ENCODE results near the gene C19orf33. TPM values are rescaled to one million over a fixed set of nuclear protein-coding genes. Genes with fewer than 3 reads are reported as not detected.
A peak's percentile ranks its signal among the peaks of the same experiment; 100 is the strongest.

Gene C19orf33
- total and polyA plus RNA-seq, 7 donors = 3.4 to 7.1 (median 3.7) TPM; not detected in 2

DNA sequence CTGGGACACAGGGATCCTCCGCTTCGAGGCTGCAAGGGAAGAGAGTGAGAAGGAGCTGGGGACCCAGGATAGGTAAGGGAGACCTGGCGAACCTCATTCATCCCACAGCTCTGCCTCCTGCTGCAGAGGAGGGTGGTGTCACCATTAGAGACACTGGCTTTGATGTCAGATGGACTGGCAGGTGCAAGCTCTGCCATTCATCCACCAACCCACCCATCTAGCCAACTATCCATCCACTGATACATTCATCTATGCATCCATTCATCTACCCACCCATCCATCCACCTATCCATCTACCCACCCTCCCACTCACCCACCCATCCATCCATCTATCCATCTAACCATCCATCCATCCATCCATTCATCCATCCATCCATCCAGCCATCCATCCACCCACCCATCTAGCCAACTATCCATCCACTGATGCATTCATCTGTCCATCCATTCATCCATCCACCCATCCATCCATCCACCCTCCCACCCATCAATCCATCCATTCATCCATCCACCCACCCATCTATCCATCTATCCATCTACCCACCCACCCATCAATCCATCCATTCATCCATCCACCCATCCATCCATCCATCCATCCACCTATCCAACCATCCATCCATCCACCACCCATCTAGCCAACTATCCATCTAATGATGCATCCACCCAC lies 5.7 kb downstream of the C19orf33 start:
- peaks cover 0 to 41% of the 10 kb centered on the region in 2 donors for H3K36me3 ChIP-seq (ENCODE audit: insufficient read depth in 1 of 2, low read depth in 1 of 2)
- intact Hi-C loops (cut with DNase I) = no loop called here
- DNase-seq (no peak), ATAC-seq (no peak)
- no peaks in the 10 kb centered on the region for H3K27me3 ChIP-seq (ENCODE audit: insufficient read depth in 3 of 3, low read length in 2 of 3)
- H3K4me3 ChIP-seq = no peak overlapping the region
- H3K27ac ChIP-seq = no peak overlapping the region
- no peaks in the 10 kb centered on the region for H3K9me3 ChIP-seq
- no peaks in the 10 kb centered on the region for H3K4me1 ChIP-seq
- TF ChIP-seq, protein P1, sequence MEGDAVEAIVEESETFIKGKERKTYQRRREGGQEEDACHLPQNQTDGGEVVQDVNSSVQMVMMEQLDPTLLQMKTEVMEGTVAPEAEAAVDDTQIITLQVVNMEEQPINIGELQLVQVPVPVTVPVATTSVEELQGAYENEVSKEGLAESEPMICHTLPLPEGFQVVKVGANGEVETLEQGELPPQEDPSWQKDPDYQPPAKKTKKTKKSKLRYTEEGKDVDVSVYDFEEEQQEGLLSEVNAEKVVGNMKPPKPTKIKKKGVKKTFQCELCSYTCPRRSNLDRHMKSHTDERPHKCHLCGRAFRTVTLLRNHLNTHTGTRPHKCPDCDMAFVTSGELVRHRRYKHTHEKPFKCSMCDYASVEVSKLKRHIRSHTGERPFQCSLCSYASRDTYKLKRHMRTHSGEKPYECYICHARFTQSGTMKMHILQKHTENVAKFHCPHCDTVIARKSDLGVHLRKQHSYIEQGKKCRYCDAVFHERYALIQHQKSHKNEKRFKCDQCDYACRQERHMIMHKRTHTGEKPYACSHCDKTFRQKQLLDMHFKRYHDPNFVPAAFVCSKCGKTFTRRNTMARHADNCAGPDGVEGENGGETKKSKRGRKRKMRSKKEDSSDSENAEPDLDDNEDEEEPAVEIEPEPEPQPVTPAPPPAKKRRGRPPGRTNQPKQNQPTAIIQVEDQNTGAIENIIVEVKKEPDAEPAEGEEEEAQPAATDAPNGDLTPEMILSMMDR (IDR thresholded peaks at IDR 0.05) = no peak
- WGBS, 3 donors = 93 to 97% (median 97%) methylated on average over 3 of the region's 3 CpGs

DNA sequence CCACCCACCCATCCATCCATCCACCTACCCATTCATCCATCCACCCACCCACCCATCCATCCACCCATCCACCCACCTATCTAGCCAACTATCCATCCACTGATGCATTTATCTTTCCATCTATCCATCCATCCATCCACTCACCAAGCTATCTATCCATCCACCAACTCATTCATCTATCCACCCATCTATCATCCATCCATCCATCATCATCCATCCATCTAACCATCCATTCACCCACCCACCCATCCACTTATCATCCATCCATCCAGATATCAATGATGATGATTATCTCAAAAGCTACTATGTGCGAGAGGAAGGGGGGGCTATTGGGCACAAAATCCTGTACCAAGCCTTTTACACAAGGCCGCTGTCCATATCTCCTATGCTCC lies 6.2 kb downstream of the C19orf33 start:
- no peak overlapping the region for H3K27ac ChIP-seq
- H3K4me3 ChIP-seq = no peak overlapping the region
- H3K27me3 ChIP-seq (ENCODE audit: insufficient read depth in 3 of 3, low read length in 2 of 3) = no peaks in the 10 kb centered on the region
- WGBS, 3 donors = 97 to 98% (median 98%) methylated on average over 2 of the region's 2 CpGs
- H3K9me3 ChIP-seq = no peaks in the 10 kb centered on the region
- ATAC-seq (no peak), DNase-seq (no peak)
- TF ChIP-seq, protein P1 (IDR thresholded peaks at IDR 0.05) = no peak
- no peaks in the 10 kb centered on the region for H3K4me1 ChIP-seq
- H3K36me3 ChIP-seq (ENCODE audit: insufficient read depth in 1 of 2, low read depth in 1 of 2) = peaks cover 0 to 39% of the 10 kb centered on the region in 2 donors
- intact Hi-C loops (cut with DNase I) = no loop called here

DNA sequence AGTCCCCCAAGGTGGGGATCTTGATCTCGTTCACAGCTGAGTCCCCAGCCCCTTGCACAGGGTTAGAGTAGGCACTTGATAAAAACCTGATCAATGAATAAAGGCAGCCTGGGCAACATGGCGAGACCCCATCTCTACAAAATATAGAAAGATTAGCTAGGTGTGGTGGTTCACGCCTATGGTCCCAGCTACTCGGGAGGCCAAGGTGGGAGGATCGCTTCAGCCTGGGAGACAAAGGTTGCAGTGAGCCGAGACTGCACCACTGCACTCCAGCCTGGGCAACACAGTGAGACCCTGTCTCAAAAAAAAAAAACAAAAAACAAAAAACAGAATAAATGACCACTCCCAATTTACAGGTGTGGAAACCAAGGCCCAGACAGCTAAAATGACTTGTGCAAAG lies 6.9 kb downstream of the C19orf33 start:
- ATAC-seq = no peak
- no peak for DNase-seq
- Histone ChIP-seq H3K27ac (no peak overlapping the region), H3K4me1 (no peaks in the 10 kb centered on the region), H3K36me3 (ENCODE audit: insufficient read depth in 1 of 2, low read depth in 1 of 2) (peaks cover 0 to 32% of the 10 kb centered on the region in 2 donors), H3K9me3 (no peaks in the 10 kb centered on the region), H3K27me3 (ENCODE audit: insufficient read depth in 3 of 3, low read length in 2 of 3) (no peaks in the 10 kb centered on the region), H3K4me3 (no peak overlapping the region)
- TF ChIP-seq, protein P1 (IDR thresholded peaks at IDR 0.05) = no peak
- intact Hi-C loops (cut with DNase I) = no loop called here
- WGBS, 3 donors = 91 to 100% (median 96%) methylated on average over 6 of the region's 6 CpGs

DNA sequence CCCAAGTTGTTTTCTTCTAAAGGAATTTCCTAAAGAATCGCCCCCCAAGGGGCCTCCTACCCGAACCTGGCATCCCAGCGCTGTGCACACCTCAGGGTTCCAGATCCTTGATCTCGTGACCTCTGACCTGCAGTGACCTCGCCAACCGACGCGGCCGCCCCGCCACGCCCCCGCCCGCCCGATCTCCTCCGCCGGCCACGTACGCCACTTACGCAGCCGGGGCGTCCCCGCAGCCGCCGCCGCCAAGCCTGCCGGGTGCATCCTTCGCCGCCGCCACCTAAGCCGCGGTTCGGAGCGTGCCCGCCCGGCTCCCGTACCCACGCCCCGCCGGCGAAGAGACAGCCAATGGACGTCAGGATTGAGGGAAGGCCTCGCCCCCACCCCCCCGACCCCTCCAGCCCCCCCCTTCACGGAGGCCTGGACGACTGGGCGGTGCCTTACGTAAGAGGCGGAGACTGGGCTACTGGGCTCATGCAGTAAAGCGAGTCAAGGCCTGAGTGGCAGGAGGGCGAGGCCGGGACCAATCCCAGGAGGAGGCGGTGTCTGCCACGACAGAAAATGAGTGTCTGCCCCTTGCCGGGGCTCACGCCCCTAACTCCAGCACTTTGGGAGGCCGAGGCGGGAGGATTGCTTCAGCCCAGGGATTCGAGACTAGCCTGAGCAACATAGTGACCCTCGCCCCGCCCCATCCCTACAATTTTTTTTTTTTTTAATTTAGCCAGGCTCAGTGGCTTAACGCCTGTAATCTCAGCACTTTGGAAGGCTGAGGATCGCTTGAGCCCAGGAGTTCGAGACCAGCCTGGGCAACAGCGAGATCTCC lies 11.8 kb downstream of the C19orf33 start, which contains the start of gene YIF1B:
Gene YIF1B (minus strand): TSS at position 291 of the 820 bp plus-strand sequence. CDS start 30 bp downstream, at position 261.
- TF ChIP-seq, protein P1 (IDR thresholded peaks at IDR 0.05) = no peak
- H3K27me3 ChIP-seq (ENCODE audit: insufficient read depth in 3 of 3, low read length in 2 of 3) = peaks cover 0 to 8% (median 0%) of the 10 kb centered on the region in 3 donors
- H3K27ac ChIP-seq = peak within 1 kb of the TSS; percentile 90
- H3K4me3 ChIP-seq = peak within 1 kb of the TSS; percentile 81
- H3K9me3 ChIP-seq = no peaks in the 10 kb centered on the region
- 1 to 2% (median 1%) methylated on average over 57 to 64 of the region's 64 CpGs for WGBS, 3 donors
- ATAC-seq (peak; percentile 96 to 98 (median 96)), DNase-seq (peak; percentile 97 to 98)
- H3K36me3 ChIP-seq (ENCODE audit: insufficient read depth in 1 of 2, low read depth in 1 of 2) = no peaks in the 10 kb centered on the region
- peaks cover 8% of the 10 kb centered on the region for H3K4me1 ChIP-seq
- intact Hi-C loops (cut with DNase I) = loop anchor here in 1 of 2 donors (5.0 kb wide), 2 partner anchors 74 to 409 kb away; partner anchors contain the start of genes SIPA1L3 and WDR87

Measured in psoas muscle (tissue), 8 donors.